EL (cell line): Measurements from ENCODE around the gene MACROD2.

Experiments used
- DNase-seq: peaks from one replicate; pipeline ENCODE4 v3.0.0-alpha.2; 2016

MACROD2 gene

GRCh38 chr20:14724036-14724435, 728.7 kb downstream of the MACROD2 start:
- no peak for DNase-seq

GRCh38 chr20:14724468-14724867, 729.2 kb downstream of the MACROD2 start:
- DNase-seq: no peak

DNA sequence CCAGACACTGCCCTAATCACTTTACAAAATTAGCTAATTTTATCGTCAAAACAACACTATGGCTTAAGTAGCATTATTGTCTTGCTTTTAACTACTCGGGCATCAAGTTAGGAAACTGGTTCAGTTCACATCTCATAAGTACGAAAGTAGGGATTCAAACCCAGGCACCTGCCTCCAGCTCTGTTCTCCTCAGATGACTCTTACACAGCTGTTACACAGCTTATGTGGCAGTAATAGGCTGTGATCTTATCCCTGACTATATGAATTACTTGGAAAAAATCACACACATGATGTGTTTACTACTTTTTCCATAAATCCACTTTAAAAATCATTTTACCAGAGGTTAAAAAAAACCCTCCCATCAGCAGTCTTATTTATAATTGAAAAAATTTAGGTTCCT, 731.3 kb downstream of the MACROD2 start:
- no peak for DNase-seq

DNA sequence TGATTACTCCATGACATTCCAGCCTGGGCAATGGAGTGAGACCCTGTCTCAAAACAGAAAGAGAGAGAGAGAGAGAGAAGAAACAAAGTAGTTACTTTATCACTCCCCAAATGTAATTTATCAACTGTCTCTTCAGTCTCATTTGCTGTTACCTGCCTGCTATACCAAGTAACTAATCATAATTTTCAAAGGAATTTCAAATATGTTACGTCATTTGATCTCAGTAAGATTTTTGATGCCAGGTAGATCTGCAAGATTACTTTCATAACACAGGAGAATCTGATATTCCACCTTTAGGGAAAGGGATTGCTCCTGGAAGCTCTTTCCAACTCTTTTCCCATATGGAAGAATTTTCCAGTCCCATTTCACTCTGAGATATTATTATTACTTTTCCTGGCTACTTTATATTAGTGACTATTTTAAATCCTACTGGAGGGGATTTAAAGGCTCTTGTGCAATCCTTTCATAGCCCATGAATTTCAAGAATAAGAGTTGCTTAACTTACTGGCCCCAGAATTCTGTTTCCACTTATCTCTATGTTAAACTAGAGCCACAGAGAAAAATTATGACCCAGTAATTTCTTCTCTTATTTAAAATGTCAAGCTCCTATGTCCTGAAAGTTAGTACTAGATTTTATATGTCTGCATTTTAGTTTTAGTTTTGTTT, 732.3 kb downstream of the MACROD2 start:
- DNase-seq: no peak

GRCh38 chr20:14729390-14729789, 734.1 kb downstream of the MACROD2 start:
- DNase-seq: no peak

DNA sequence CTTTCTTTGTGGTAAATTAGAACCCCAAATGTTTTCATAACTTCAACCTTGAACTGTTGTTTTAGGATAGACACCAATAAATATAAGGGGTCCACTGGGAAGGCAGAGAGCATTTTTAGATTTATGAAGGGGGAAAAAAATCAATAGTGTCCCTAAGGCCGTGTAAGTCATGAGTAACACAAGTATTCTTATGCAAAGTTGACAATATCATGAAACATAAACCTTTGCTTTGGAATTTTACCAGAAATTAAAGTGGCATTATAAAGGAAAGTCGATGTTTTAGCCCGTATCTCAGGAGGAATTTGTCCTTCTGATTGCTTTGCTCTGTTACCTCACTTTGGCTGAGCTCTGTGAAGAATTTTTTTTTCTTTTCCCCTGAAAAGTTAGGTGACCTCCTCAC, 737.0 kb downstream of the MACROD2 start:
- no peak for DNase-seq

DNA sequence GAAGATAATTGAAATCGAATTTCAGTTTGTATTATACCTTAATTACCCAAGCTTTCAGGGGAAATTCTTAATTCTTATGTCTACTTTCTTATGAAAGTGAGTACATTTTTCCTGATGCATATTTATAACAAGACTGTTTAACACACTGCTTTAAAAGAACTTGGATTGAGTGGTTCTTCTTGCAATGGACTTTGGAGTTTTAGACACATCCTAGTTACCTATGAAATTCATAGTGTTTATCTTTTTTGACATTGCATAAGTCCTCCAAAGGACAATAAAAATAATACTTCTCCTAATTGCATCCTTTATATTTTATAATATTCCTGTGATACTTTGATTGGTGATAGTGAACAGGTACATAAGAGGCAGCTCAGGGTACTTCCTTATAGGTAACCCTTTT, 737.7 kb downstream of the MACROD2 start:
- no peak for DNase-seq

DNA sequence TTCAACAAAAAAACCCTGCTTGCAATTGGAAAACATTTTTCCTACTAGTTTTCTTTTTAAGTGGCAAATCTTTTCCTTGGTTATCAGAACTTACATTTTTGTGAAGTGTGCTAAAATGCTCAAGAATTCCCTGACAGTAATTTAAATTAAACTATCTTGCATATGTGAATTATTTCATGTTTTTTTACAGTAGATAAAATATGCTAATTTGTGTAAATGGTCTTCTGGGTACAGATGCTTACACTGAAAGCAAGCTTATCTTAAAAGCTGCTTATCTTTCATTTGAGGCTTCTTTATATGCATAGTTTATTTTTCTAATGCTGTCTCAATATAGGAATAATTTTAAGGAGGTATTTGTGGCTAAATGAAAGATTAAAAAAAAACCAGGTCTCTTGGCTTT, 745.1 kb downstream of the MACROD2 start:
- DNase-seq: no peak

DNA sequence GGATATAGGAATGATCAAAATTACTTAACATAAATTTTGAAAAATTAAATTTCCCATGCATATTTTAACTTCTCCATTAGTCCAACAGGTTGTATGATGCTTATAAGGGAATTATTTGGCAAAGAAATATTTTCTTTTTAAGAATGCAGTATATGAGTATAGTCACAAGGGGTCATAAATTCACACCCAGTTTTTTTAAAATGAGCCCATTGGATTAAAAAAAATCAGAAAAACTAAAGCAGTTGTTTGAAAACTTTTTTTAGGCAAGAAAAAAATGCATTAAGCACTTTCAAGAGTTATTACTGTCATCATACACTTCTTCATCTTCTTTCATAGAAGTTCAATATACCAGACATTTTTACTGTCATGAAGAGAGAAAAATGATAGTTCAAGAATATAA, 746.3 kb downstream of the MACROD2 start:
- DNase-seq: no peak

DNA sequence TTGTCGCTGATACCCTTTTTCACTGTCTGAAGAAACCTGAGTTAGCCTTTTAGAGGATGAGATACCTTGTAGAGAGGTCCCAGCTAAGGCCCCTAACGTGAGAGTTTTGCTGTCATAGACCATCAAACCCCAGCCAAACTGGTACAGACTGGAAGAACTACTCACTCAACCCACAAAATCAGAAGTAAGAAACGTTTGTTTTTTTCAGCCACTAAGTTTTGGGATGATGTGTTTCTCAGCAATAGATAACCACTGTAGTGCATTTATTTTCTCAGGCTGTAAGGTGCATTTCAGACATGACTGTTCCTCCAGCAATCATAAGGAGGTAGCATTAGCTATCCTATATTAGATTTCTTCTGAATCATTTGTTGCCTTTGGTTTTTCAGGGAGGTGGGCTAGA, 749.4 kb downstream of the MACROD2 start:
- DNase-seq: no peak

DNA sequence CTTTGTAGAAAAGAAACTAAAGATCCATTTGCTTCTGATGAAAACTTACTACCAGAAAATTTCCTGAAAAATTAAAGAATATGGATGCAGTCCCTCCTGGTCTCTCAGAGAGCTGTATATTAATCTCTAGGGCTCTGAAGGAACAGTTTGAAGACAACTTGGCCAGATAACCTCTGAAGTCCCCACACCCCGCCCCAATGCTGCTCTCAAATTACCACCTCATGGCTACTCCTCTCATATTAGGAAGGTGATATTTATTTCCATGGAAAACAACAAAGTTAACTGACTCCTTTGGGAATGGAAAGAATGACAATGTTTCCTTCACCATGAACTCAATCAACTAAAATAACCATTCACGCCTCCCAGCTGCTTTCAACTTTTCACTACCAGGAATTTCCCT, 750.5 kb downstream of the MACROD2 start:
- DNase-seq: no peak

- no peak for DNase-seq
Observed at GRCh38 chr20:14751191-14751590, 755.9 kb downstream of the MACROD2 start.

GRCh38 chr20:14757728-14758127, 762.4 kb downstream of the MACROD2 start:
- DNase-seq: no peak

DNA sequence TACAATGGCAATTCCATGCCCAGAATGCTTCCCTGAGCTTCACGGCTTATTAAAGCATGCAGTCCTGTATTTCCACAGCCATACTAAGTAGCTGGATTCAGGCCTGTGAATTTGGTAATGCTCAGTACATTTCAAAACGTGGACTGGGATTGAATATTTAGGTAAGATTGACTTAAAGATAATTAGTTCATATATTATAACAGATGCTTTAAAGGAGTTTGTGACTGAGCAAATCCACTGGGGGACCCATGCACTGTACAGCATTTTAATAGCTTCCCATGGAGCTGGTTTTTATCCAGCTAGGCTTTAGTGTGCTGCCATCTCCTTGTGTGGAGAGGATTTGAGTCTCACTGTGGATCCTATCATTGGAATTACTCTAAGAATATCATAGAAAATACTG, 763.0 kb downstream of the MACROD2 start:
- no peak for DNase-seq

GRCh38 chr20:14759979-14760378, 764.7 kb downstream of the MACROD2 start:
- DNase-seq: no peak

DNA sequence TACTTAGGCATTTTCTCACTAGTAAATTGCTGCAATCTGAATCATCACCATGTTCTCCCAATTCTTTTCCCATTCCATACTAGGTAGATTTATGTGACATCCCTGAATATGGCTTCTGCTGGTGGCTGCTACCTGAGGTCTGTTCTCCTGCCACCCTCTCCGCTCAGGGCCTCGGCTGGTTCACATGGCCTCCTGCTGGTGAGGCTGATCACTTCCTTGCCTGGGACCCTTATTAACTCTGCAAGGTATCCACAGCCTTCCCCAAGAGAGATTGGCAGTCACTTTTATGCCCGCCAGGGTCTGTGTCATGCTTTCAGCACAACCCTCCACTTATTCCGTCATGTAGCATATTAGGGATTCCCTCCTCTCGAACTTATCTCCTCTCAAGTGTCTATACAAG, 766.6 kb downstream of the MACROD2 start:
- DNase-seq: no peak

- no peak for DNase-seq
Observed at GRCh38 chr20:14764511-14765369, 769.4 kb downstream of the MACROD2 start.

DNA sequence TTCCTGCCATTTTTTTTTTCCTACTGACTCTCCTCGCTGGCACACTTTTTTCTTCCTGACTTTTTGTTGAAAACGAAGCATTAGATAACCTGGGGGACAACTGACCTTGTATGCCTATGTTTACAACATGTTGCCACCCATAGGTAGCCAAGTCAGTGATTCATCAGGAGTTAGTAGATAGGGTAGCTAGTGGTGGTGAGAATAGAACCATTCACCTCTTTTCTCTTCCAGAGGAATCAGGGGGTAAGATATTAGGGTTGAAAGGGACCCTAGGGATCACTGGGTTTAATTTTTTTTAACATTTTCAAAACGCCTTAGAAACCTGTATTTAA, 770.0 kb downstream of the MACROD2 start:
- DNase-seq: no peak

- DNase-seq: no peak
Observed at GRCh38 chr20:14773486-14773885, 778.2 kb downstream of the MACROD2 start.

DNA sequence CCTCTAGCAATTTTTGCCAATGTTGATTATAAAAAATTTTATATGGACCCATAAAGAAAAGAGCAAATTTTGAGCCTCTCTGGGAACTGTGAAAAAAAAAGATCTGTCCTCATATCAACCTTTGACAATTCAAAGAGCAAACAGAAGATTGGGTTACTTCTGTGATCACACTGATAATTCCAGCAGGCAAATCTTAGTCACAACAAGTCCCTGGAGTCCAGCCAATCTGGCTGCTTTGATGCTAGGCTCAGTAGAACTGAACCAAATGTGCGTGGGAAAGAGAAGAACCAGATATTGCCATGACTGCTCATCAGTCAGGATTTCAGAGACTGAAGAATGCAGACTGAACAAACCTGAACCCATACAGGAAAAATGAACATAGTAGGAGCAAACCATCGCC, 780.5 kb downstream of the MACROD2 start:
- peak; percentile 60 for DNase-seq

DNA sequence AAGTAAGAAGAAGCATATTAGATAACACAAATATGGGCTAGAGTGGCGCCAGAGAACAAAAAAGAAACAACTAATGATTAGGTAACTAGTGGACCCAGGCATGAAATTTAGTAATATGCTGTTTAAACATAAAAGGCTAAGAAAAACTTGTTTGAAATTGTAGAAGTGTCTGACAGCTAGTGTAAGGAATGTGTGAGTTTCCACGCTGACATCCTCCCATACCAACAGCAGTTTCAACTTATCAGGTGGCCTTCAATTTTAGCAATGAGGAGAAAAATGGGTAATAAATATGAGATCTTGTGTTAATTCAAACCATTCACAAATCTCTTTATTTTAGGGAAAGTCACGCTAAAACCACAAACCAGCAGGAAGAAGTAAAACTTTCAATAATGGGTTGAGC, 782.3 kb downstream of the MACROD2 start:
- DNase-seq: no peak

- DNase-seq: no peak
Observed at GRCh38 chr20:14778096-14778495, 782.8 kb downstream of the MACROD2 start.

- no peak for DNase-seq
Observed at GRCh38 chr20:14778875-14779274, 783.6 kb downstream of the MACROD2 start.

- DNase-seq: peak; percentile 9
Observed at GRCh38 chr20:14780508-14780907, 785.2 kb downstream of the MACROD2 start.

DNA sequence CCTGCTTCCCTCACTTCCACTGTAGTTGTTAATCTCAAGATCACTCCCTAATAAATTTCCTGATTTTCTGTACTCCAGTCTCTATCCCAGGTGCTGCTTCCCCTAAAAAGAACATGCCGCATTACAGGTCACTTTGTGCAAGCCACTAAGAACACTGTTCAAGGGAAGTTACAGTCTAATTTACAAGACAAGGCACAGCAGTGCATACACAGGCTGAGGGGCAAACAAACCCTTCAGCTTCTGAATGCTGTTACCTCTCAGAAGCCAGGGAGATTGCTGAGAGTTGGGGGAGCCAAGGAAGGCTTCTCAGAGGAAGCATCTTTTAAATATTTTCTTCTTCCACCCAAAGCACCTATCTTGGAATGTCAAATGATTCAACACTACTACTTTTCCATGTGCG, 787.4 kb downstream of the MACROD2 start:
- no peak for DNase-seq
